MM.1S (cell line): ENCODE measurements around the gene GRM3.

Source experiments
- EZH2 ChIP-seq: fragments of 300-600 bp; sonication (generic); optimal IDR thresholded peaks from 2 replicates; pipeline ENCODE3; 2017; ENCODE audit warnings: low read depth, mild to moderate bottlenecking, antibody characterized with exemption, low read length, mixed read lengths
- EZH2phosphoT487 ChIP-seq: fragments of 300-600 bp; sonication (generic); IDR thresholded peaks from 2 replicates; pipeline ENCODE4 v1.6.1; 2018; ENCODE audit warnings: antibody characterized with exemption, low read length
- TF ChIP-seq, protein P1 (sequence below): fragments of 300-600 bp; sonication (generic); IDR thresholded peaks from 2 replicates; pipeline ENCODE4 v1.5.1; 2016; ENCODE audit warnings: antibody characterized with exemption, low read length, mixed read lengths

DNA sequence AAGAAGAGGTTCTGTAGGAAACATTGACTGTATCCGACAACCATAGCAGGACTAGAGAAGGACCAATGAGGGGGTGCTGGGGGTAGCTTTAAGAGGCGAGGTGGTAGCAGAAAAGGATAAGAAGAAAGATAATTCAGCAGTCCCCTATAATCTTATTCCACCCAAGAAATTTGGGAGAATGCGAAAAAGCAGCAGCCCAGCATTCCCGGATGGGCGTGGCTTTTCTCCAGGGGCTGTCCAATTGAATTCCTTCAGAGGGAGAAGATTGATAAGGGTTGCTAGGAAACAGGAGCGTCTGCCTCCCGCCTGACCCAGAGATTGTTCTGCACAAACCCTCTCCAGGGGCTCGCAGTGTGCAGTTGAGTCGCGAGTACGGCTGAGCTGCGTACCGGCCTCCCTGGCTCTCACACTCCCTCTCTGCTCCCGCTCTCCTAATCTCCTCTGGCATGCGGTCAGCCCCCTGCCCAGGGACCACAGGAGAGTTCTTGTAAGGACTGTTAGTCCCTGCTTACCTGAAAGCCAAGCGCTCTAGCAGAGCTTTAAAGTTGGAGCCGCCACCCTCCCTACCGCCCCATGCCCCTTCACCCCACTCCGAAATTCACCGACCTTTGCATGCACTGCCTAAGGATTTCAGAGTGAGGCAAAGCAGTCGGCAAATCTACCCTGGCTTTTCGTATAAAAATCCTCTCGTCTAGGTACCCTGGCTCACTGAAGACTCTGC lies at the start of gene GRM3:
- TF ChIP-seq, protein P1, sequence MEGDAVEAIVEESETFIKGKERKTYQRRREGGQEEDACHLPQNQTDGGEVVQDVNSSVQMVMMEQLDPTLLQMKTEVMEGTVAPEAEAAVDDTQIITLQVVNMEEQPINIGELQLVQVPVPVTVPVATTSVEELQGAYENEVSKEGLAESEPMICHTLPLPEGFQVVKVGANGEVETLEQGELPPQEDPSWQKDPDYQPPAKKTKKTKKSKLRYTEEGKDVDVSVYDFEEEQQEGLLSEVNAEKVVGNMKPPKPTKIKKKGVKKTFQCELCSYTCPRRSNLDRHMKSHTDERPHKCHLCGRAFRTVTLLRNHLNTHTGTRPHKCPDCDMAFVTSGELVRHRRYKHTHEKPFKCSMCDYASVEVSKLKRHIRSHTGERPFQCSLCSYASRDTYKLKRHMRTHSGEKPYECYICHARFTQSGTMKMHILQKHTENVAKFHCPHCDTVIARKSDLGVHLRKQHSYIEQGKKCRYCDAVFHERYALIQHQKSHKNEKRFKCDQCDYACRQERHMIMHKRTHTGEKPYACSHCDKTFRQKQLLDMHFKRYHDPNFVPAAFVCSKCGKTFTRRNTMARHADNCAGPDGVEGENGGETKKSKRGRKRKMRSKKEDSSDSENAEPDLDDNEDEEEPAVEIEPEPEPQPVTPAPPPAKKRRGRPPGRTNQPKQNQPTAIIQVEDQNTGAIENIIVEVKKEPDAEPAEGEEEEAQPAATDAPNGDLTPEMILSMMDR = no peak
- TF ChIP-seq EZH2 (no peak), EZH2phosphoT487 (no peak)
